OCI-M2 (cell line): Measurements from ENCODE around the gene GZMM.

Source experiments
- DNase-seq: peaks from one replicate; lab custom pipeline; 2025; ENCODE audit not compliant: unreplicated experiment; lab: John Stamatoyannopoulos, UW

The GZMM gene

GRCh38 chr19:594265-594870 is 50.5 kb downstream of the GZMM start:
- DNase-seq = no peak

GRCh38 chr19:595326-596262 is 51.7 kb downstream of the GZMM start:
- no peak for DNase-seq

GRCh38 chr19:596263-596655 is 52.4 kb downstream of the GZMM start:
- DNase-seq = no peak

DNA sequence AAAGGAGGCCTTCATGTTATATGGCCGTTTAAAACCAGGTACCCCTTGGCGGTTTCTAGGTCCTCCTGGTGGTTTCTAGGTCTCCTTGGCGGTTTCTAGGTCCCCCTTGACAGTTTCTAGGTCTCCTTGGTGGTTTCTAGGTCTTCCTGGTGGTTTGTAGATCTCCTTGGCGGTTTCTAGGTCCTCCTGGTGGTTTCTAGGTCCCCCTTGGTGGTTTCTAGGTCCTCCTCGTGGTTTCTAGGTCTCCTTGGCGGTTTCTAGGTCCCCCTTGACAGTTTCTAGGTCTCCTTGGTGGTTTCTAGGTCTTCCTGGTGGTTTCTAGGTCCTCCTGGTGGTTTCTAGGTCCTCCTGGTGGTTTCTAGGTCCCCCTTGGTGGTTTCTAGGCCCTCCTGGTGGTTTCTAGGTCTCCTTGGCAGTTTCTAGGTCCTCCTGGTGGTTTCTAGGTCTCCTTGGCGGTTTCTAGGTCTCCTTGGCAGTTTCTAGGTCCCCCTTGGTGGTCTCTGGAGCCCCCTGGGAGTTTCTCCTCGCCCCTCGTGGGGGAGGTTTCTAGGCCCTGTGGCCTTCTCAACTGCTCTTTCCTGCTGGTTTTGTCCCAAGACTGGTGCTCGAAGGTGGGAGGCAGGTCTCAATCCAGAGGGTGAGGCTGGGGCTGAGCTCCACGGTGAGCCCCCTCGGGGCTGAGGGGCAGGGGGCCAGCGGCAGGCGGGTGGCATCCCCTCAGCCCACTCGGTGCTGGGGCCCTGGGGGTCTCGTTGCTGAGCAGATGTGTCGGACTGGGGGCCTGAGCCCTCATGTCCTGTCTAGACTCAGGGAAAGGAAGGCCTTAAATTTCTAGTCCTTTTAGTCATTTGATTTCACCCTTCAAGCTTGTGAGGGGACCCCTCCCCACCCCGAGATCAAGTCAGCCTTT is 53.8 kb downstream of the GZMM start:
- DNase-seq = no peak
